DMS79 (cell line): Measurements from ENCODE around the gene ASB11.
"Not testable (repeated sequence)": the region's sequence is repeated elsewhere in the genome, so short reads cannot be mapped to it uniquely, and the experiment has no call there.

ENCODE experiments used
- DNase-seq: peaks from one replicate; lab custom pipeline; 2025; lab: John Stamatoyannopoulos, UW

ASB11 gene

GRCh38 chrX:15305899-15306298, 9.5 kb downstream of the ASB11 start:
- DNase-seq: not testable (repeated sequence)

DNA sequence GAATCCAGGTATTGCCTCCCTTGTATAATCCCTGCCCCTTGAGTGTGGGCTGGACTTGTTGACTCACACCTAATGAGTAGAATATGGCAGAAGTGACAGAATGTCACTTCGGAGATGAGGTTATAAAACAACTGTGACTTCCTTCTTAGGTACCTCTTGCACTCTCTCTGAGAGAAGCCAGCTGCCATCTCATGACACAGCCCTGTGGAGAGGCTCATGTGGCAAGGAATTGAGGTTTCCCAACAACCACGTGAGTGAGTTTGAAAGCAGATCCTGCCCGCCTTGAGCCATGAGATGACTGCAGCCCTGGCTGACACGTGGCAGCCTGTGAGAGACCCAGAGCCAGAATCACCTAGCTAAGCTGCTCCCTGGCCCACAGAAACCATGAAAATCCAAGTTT, 13.5 kb downstream of the ASB11 start:
- DNase-seq: no peak

DNA sequence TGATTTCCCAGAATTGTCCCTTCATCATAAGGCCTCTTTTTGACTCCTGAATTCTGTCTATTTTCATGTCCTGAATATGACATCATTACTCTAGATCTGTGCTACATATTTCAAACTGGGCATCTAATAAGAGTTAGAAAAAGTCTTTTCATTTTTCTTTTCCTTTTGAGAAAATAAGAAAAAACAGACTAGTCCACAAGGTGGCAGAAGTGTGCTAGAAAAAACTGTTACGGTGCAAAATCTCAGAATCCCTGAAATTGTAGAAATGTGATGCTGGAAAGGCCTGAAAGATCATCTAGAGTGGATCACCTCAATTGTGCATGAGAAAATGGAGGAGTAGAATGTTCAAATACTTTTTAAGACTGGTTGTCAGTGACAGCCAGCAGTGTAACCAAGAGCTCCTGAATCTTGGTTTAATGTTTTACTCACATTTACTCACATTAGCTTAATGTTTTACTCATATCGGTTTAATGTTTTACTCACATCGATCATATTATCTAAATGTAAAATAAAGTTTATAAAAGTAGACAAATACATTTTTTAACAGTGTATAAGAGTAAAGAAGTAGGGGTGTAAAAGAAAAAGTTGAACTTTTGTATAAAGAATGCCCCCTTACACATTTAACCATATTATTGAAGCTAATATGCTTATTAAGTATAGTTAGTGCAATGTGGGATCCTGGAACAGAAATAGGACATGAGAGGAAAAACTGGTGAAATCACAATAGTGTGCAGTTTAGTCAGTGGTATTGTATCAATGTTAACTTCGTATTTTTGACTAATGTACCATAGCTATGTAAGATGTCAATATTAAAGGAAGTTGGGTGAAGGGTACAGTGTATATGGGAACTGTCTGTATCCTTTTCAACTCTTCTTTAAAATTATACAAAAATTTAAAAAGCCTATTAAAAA, 15.2 kb downstream of the ASB11 start:
- no peak for DNase-seq

- DNase-seq: no peak
These were observed 16.7 kb downstream of the ASB11 start for GRCh38 chrX:15298780-15299179.

- no peak for DNase-seq
These were observed 17.2 kb downstream of the ASB11 start for GRCh38 chrX:15298201-15298600.

GRCh38 chrX:15293451-15293850, 22.0 kb downstream of the ASB11 start:
- DNase-seq: no peak

DNA sequence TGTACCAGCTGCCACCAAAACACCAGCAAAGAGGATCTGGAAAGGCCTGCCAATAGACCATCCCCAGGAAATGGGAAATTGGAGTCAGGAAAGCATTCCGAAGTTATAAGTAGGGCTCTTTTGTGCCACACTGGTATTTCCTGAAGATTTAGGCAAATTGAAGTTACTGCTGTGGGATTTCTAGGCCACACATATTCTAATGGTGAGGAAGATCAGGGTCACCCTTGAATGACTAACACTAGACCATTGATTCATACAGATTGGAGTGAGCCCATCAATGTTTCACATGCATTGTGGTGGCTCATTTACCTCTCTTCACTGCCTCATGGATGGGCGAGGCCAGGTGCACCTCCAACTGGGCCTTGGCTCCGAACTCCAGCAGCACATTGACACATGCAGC, 22.6 kb downstream of the ASB11 start:
- no peak for DNase-seq

- no peak for DNase-seq
These were observed 37.8 kb downstream of the ASB11 start for GRCh38 chrX:15277604-15278003.

GRCh38 chrX:15274946-15275345, 40.5 kb downstream of the ASB11 start:
- DNase-seq: no peak

- not testable (repeated sequence) for DNase-seq
These were observed 42.2 kb downstream of the ASB11 start for GRCh38 chrX:15273275-15273674.

- DNase-seq: no peak
These were observed 43.7 kb downstream of the ASB11 start for GRCh38 chrX:15271757-15272156.

DNA sequence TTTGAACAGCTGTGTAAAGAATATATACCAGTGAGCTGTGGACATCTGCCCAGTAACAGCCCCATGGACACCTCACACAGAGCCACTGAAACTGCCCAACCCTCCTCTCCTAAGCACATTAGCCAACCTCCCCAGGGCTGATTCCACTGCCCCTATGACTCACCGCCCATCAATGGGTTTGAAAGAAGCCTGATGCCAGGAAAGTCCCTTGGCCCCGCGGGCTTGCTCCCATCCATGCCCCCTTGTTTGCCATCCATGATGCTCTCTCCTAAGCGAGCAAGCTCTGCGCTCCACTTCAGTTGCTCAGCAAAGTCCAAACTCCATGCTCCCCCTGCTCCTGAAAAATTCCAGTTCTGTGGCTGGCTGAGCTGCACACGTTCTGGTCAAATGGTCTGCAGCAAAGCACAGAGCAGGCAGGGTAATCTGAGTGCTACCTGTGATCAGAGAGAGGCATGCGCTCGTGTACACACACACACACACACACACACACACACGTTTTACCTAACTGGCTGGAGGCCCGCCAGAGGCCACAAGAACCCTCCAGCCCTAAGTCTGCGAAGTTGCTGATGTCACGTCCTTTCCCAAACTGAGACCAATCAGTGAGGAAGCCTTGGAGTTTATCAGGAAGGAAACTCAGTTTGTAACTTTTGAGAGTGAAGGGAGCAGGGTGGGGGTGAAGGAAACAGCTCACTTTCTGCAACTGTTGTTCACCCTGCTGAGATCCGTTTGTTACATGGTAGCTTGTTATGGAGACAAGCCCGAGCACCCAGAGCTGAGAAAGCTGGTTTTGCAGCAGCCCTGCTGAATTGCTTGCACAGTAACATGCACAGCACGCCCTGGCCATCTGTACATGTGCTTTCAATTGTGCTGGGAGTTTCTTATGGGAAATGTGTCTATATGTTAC, 45.6 kb downstream of the ASB11 start, which contains the start of gene ASB9:
TSS of gene ASB9 (minus strand) at position 466 of the 904 bp plus-strand sequence. CDS start at position 257, 209 bp downstream.
- DNase-seq: peak; percentile 4

GRCh38 chrX:15269120-15269519, 46.3 kb downstream of the ASB11 start:
- DNase-seq: no peak

DNA sequence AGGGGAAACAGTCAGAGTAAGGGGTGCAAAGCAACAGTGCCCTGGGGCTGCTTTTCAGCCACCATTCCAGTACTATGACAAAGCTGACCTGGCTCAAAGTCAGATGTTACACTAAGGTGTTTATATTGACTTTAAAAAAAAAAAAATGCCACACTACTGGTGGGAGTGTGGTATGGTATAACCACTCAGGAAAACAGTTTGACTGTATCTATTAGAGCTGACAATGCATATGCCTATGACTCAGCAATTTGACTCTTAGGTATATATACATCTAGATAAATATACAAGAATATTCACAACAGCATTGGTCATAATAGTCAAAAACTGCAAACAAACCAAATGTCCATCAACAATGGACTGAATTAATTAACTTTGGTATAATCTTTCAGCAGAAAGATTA, 60.6 kb downstream of the ASB11 start:
- no peak for DNase-seq

GRCh38 chrX:15245896-15246295, 69.5 kb downstream of the ASB11 start:
- no peak for DNase-seq

- no peak for DNase-seq
These were observed 71.0 kb downstream of the ASB11 start for GRCh38 chrX:15244421-15244820.

DNA sequence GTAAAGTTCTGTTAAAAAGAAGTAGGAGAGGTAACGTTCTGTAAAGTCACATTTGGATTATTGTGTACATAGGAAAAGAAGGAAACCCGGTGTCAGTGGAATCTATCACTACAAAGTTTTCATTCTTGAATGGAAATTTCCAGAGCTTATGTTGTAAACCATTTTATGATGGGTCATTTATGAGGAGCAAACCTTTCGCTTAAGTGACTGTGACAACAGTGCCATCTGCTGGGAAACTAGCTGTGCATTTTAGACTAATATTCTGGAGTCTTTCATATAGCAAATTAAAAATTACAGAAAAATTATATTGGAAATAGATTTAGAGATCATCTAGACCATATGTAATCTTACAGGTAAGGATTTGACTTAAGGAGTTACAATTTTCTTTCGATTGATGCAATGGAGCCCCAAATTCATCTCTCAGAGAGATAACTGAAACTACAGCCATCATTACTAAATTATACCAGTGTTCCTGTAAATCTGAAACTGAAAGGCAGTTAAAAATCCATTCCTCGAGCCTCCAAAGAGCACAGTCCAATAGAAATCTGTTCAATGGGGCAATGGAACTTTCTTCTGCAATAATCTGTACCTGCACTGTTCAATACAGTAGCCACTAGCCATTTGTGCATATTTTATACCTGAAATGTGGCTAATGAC, 72.4 kb downstream of the ASB11 start:
- no peak for DNase-seq

DNA sequence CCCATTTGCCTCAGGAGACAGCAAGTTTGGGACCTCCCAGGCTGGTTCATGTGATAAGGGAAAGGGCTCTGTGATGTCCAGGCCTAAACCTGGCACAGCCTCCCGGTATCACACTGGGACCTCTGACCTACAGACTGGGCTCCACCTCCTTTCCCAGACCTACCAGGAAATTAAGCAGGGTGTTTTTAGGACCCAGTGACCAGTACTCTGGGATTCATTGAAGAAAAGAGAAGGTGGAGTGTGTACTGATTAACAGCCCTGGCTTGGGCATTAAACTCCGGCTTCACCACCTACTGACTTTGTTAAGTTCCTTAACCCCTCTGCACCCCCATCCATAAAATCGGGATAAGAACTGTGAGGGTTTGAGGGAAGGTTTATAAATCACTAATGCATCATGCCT, 74.1 kb downstream of the ASB11 start:
- DNase-seq: no peak

DNA sequence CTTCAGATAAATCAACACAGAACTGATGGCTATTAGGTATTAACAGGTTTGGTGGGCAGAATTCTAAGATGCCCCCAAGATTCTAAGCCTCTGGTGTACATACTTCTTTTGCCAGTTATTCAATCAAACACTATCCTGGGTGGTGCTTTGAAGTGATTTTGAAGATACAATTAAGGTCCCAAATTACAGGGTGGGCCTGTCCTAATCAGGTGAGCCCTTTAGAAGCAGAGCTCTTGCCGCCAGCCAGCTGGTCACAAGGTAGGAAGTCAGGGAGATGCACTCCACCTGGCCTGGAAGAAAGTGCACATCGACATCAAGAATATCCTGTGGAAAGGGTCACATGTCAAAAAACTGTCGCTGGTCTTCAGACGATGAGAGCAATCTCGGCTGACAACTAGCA, 75.0 kb downstream of the ASB11 start:
- no peak for DNase-seq

DNA sequence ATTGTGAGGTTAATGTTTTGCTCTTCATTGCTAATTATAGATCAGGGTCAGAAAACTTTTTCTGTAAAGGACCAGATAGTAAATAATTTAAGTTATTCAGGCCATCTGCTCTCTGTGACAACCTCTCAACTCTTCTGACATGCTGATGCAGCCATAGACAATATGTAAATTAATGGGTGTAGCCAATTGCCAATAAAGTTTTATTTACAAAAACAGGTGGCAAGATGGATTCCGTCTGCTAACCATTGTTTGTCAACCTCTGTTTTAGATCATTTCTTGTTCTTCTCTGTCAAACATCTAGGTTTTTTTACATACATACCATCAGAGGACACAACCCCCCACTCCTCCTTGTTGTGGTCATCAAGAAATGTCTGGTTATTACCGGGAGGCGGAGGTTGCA, 79.3 kb downstream of the ASB11 start:
- no peak for DNase-seq

GRCh38 chrX:15235001-15235400, 80.4 kb downstream of the ASB11 start:
- DNase-seq: no peak

- DNase-seq: no peak
These were observed 81.9 kb downstream of the ASB11 start for GRCh38 chrX:15233416-15234015.
